NCI-H2227 treated with DMSO at 0.1 percent for 48 hours (cell line): Measurements from ENCODE around the gene GZMH.
"Not testable (repeated sequence)": the region's sequence is repeated elsewhere in the genome, so short reads cannot be mapped to it uniquely, and the experiment has no call there.

Experiments
- DNase-seq: peaks from one replicate; lab custom pipeline; 2025; lab: John Stamatoyannopoulos, UW

Gene GZMH, protein sequence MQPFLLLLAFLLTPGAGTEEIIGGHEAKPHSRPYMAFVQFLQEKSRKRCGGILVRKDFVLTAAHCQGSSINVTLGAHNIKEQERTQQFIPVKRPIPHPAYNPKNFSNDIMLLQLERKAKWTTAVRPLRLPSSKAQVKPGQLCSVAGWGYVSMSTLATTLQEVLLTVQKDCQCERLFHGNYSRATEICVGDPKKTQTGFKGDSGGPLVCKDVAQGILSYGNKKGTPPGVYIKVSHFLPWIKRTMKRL

DNA sequence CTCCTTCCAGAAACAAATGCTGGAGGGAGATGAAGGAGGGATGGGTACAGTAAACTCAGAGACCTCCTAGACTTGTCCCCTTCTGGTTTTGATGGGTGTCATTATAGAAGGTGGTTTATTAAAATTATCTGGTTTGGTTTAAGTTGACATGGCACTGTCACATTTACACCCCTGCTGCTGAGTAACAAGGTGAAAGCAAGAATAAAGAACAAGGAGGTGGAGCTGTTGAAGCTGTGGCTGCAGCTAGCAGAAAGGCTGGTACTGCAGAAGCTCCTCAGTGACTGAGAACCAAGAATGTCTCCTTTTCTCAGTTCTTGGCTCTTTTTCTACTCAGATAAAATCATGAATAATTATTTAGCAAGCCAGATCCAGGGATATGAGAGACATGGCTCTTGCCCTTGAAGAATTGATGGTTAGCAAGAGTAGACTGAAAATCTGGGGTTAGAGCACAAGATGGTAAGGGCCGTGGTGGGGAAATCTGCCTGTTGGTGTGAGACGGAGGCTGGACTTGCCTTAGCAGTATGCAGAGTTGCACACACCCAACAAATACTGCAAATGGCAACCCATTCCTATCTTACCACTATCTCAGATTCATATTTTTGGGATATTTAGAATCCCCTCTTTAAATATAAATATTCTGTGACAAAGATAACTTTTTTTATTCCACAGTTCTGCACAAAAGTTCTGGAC lies at the start of gene GZMH:
Gene GZMH (minus strand): TSS at position 31 of the 690 bp plus-strand sequence. CDS start 72 bp downstream, outside the sequence.
- no peak for DNase-seq

DNA sequence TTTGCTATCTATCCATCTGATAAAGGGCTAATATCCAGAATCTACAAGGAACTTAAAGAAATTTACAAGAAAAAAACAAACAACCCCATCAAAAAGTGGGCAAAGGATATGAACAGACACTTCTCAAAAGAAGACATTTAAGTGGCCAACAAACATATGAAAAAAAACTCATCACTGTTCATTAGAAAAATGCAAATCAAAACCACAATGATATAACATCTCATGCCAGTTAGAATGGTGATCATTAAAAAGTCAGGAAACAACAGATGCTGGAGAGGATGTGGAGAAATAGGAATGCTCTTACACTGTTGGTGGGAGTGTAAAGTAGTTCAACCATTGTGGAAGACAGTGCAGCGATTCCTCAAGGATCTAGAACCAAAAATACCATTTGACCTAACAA lies 38.9 kb upstream of the GZMH start:
- DNase-seq, result not testable (repeated sequence)

DNA sequence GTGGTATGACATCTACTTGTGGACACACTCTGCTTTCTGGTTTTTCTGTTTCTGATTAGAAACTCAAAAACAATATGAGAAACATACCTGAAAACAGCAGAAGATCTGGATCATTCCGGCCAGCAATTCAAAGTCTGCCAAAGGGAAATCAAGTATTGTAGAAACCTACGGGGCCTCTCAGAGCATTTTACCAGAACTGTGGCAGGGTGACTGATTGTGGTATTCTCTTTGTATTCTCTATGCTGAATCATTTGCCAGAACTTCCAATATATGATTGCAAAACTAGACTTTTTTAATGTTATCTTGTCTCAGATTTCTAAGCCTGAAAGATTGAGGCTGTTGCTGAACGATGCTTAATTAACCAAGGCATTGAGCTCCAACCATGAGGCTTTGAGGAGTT lies 30.4 kb upstream of the GZMH start:
- DNase-seq, result no peak

DNA sequence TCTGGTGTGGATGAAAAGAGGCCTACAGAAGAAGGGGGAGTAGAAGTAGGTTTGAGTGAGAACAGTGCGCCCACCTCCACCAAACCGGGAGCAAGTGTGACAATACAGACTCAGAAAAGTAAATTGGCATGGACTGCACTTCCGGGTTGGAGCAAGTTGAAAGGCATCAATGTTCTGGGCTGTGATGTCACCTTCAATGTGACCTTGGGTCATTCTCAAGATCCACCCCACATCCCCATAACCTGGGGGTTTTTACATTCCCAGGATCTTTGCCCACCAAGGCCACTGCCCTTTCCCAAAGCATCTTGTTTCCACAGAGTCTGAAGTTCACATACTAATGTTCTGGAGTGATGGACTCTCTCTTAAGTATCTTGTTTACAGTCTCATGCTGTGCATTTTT lies 29.8 kb upstream of the GZMH start:
- no peak for DNase-seq

DNA sequence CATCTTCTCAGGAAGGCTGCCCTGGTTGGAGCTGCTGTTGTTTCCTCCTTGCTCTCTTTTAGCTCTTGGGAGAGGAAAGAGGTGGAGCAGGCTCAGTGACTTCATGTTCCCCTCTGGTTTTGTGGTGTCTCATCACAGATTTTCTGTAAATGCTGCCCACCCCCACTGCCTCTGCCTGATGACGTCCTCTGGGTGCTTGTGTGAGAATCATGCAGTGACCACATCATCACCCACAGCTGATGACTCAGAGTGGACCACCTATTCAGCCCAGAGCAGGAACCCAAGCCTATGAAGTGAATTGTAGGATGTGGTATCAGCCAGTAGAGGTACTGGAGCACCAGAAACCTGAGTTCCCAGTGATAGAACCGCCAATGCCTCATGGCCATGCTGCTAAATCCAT lies 24.7 kb upstream of the GZMH start, which contains the start of gene GZMB:
Gene GZMB (minus strand): TSS at position 33 of the 400 bp plus-strand sequence. CDS start 30 bp downstream, at position 3.
- no peak for DNase-seq

DNA sequence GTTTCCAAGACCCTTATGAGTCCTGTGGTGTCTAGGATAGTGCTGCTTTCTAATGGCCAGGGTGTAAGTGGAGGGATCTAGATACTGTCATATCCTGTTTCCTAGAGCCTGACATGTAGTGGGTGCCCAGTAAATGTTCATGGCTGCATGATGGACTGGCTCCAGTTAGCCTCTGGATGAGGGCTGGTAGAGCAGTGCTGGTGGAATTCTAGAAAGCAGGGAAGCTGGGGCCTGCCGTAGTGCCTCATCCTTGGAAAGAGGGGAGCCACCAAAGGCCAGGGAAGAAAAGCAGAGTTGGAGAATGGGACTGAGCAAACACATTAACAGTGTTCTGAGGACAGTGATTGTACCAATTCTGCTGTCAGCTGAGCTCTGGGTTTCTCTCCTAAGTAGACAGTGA lies 23.9 kb upstream of the GZMH start:
- no peak for DNase-seq

DNA sequence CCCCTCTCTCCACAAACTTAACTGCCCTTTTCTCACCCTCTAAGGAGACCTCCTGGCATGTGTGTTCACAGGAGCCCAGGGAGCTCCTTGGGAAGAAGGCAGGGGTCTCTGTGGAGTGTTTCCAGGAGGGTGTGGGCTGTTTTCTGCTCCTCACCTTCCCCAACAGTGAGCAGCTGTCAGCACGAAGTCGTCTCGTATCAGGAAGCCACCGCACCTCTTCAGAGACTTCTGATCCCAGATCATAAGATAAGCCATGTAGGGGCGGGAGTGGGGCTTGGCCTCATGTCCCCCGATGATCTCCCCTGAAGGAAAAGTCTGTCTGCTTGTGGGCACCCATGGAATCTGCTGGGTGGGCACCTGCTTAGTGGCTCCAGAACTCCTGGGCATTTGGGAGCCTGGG lies 23.3 kb upstream of the GZMH start:
- DNase-seq, result no peak

DNA sequence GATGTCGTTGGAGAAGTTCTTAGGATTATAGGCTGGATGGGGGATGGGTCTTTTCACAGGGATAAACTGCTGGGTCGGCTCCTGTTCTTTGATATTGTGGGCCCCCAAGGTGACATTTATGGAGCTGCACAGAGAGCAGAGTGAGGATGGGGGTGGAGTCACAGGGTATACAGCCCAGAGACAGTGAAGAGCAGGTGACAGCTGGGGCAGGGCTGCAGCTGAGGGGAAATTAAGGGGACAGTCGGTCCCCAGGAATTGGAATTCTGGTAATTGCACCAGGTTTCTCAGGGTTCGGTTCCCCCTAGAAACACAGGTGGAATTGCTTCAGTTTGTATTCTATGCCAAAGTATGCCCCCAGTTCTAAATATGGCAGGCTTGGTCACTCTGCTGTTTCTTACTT lies 22.9 kb upstream of the GZMH start:
- no peak for DNase-seq

DNA sequence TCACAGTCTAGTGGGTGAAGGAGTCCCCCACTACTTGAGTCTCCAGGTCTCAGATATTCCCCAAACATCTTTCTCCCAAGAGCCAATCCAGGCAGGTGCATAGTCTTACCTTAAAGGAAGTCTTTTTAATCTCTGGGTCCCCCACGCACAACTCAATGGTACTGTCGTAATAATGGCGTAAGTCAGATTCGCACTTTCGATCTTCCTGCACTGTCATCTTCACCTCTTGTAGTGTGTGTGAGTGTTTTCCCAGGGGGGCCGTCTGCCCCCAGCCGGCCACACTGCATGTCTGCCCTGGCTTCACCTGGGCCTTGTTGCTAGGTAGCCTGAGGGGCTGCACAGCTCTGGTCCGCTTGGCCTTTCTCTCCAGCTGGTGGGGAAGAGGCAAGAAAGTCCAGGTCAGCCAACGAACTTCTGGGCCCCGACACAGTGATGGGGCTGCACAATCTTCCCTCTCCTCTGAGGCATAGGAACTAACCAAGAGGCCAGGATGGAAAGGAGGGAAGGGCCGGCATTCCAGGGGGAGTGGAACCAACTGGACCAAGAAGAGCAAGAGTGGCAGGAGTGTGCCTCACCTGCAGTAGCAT lies 22.4 kb upstream of the GZMH start:
- no peak for DNase-seq

DNA sequence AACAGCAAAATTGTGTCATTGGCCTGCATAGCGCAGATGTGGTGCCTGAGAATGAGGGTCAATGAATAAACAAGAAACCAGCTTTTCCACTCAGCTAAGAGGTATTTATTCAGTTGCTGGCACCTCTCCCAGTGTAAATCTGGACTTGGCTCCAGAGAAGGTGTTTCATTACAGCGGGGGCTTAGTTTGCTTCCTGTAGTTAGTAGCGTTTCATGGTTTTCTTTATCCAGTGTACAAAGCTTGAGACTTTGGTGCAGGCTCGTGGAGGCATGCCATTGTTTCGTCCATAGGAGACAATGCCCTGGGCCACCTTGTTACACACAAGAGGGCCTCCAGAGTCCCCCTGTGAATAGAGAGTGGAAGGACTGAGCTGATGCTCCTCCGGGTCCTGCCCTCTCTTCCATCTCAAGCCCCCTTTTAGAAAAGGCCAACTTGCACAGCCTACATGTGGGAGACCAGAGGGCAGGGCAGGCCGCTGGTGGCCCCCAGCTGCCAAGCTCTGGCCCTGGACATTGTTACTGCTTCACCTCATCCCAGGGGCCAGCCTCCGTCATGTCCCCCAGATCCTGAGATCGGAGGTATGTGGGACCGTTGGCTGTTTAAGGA lies 21.5 kb upstream of the GZMH start:
- no peak for DNase-seq

DNA sequence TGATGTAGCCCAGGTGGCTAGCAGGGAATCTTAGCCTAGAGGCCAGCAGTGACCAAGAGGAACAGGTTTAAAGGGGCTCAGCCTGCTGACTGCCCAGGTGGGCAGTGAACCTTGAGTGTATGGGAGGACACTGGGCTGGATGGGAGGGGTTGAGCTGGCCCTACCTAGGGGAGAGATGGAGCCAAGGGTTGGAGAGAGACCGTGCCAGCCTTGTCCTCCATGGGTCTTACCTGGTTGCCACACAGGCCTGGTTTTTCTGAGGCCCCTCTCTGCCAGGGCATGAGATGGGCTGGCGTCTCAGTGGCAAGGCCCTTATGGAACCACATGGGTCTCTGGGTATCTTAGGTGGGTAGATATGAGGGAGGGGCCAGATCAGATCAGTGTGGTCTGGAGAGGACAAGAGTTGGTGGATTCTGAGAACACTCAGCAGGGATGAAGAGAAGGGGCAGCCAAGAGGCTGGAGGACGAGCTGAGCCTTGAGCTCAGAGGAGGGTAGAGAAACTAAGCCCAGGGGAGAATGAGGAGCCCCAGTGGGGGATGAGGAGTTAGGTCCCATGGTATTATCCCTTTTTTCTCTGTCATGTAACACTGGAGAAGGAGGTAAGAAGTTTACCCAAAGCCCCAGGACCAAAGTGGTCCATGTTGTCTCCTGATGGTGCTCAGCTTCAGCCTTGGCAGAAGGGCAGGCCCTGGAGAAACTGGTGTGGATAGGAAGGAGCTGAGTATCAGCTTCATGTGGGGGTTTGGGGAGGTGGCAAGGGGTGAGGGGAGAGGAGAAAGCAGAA lies 20.8 kb upstream of the GZMH start:
- DNase-seq, result no peak

DNA sequence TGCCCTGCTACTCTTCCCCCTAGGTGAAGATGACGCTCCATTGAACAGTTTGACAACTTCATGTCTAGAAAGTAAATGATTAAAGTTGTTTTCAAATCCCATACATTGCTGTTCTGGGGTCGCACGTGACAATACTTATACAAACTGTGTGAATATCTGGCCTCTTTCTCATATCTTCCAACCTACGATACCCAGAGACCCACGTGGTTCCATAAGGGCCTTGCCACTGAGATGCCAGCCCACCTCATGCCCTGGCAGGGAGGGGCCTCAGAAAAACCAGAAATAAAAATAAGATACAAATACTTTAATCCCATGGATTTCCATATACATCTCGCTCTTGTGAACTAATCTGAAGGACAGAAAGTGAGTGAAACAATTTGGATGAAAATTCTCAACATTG lies 20.0 kb upstream of the GZMH start:
- no peak for DNase-seq

DNA sequence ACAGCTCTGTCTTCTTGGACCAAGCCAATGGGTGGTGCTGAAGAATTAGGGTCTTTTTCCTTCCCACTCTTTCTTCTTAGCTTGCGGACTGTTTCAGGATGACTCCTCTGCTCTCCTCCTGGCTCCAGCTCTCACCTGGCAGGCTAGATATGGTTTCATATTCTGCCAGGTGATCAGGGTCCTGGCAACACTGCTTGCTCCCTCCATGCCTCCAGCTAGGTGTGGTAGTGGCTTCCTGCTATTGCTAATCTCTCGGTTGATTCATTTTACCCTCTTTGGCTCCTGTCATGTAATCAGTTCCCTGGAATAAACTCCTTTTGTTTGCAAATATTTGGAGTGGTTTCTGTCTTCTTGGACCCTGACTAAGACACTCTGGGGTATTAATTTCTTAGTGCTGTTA lies 4.3 kb upstream of the GZMH start:
- no peak for DNase-seq

DNA sequence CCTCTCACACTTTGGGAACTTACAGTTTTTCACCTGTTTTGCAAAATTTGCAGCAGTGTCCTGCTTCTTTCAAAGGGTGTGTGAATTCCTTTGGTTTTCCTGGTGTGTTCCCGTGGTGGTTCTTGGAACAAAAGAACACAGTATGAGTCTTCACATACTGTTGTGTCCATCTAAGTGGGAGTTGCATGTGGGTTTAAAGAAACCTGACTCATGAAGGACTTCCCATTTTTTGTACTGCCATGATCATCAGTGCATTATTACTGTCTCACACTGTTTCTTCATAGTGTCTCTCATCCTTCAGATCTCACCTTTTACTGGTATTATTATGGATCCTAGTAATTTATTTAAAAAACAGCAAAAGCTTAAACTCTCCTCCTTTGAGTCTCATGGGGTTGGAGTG lies 3.8 kb upstream of the GZMH start:
- DNase-seq, result no peak

DNA sequence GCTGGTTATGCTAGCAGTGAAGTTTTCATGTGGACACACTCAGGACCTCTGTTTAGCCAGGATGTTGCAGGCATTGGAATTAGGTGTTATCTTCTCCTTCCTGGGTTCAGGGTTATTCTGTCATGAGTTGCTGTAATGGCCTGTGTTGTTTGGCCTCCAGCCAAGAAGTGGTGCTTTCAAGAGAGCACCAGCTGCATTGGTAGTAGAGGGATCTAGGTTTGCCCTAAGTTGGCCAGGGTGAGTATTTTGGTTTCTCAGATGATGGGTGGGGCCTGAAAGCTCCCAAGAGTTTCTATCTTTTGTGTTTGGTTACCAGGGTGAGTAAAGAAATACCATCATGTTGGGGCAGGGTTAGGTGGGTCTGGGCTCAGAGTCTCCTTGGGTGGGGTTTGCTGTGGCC lies 2.7 kb upstream of the GZMH start:
- DNase-seq, result no peak

DNA sequence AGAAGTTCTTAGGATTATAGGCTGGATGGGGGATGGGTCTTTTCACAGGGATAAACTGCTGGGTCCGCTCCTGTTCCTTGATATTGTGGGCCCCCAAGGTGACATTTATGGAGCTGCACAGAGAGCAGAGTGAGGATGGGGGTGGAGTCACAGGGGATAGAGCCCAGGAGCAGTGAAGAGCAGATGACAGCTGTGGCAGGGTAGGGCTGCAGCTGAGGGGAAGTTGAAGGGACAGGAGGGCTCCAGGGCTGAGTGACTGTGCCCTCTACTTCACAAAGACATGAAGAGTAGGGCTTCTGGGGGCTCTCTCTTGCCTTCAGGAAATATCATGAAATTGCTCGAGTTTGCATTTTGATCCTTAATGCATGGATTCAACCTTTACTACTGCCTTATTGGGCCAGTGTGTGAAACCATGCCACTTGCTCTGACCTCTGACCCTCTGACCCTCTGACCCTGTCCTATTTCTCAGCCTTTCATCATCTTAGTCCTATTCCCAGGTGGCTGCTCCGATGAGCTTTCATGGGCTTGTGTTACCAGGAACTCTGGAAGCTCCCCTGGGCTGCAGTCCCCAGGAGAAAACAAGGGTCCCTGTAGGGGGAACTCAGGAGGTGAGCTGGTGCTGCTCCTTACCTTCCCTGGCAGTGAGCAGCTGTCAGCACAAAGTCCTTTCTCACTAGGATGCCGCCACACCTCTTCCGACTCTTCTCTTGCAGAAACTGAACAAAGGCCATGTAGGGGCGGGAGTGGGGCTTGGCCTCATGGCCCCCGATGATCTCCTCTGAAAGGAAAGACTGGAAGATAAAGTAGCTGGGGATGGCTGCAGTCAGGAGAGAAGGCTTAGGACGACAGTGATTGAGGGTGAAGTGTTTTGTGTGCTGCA lies 1.6 kb downstream of the GZMH start:
- no peak for DNase-seq

DNA sequence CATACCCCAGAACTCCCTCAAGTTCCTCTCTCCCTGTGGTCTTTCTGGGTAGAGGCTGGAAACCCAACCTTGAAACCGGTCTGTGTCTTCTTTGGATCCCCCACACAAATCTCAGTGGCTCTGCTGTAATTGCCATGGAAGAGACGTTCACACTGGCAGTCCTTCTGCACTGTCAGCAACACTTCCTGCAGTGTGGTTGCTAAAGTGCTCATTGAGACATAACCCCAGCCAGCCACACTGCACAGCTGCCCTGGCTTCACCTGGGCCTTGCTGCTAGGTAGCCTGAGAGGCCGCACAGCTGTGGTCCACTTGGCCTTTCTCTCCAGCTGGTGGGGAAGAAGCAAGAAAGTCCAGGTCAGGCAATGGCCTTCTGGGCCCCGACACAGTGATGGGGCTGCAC lies 2.4 kb downstream of the GZMH start:
- DNase-seq, result no peak

DNA sequence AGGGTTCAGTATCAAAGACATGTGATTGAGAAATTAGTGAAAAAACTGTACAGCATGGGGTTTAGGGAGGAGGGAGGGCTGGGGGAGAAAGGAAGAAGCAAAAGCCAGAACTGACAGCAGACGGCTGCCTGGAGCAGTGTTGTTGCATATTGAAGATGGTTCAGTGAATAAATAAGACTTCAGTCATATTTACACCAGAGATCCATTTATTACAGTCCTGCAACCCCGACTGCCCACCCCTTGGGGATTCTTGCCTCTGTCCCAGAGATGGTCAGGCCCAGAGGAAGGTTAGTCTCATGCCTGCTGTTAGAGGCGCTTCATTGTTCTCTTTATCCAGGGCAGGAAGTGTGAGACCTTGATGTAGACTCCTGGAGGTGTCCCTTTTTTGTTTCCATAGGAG lies 3.2 kb downstream of the GZMH start:
- no peak for DNase-seq

DNA sequence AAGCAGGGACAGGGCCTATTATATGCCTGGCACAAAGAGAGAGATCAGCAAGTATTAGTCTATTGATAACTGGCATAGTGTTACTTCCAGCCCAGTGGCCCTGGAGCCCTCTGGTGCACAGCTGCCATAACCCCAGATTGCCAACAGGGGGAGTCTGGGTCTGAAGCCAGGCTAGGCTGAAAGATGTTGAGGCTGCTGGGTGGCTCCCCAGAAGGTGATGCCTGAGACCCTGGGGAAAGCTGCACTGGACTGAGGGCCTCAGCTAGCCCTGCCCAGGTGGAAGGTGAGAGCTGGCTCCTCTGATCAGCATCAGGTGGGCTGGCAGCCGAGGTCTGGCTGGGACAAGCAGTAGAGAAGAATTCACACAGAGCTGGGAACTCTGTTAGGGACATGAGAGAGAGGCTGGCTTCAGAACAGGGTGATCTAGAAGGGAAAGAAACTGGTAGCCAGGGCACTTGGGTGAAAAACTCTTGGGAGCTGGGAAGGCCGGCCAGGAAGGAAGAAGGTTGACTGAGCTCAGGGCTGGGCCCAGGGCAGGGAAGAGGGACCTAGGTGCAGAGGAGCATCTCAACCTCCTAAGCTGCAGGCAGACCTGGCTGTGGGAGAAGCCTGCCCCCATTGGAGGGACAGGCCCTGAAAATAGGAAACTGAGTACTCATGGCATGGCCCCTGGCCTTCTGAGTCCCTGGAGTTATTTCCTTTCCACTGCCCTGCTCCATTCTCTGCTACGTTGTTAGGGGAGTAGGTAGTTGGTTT lies 3.9 kb downstream of the GZMH start:
- DNase-seq, result no peak

DNA sequence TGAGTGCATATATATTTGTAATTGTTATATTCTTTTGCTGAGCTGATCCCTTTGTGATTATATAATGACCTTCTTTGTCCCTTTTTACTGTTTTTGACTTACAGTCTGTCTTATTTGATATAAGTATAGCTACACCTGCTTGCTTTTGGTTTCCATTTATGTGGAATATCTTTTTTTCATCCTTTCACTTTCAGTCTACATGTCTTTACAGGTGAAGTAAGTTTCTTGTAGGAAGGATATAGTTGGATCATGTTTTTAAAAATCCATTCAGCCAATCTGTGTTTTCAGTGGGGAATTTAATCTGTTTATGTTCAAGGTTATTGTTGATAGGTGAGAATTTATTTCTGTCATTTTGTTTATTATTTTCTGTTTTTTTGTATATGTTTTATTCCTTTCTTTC lies 12.1 kb downstream of the GZMH start:
- no peak for DNase-seq
